Measurements from ENCODE around the gene KIAA0753. TPM values are rescaled to one million over a fixed set of nuclear protein-coding genes. Genes with fewer than 3 reads are reported as not detected.

Gene KIAA0753
- total and polyA plus RNA-seq, 9 of the 15 experiments (the other 6 are each of a cell fraction or from before 2014, with no cell fraction given) = 2.0 to 9.0 (median 6.9) TPM

- H3K9me1 ChIP-seq (ENCODE audit: control insufficient read depth, insufficient read depth, low read length) = no peaks in the 10 kb centered on the region
- WGBS (ENCODE audit: insufficient coverage, low coverage, missing lambda C conversion rate) = 2% methylated on average over 5 of the region's 5 CpGs
- BruUV-seq (replicated peaks) = no TSS peak
- no peaks in the 10 kb centered on the region for H3K36me3 ChIP-seq (ENCODE audit: control insufficient read depth, insufficient read depth, low read length)
- H3K9ac ChIP-seq (ENCODE audit: insufficient read depth in 1 of 2, low read depth in 2 of 2, low read length in 2 of 2) = no peak overlapping the region
- H3K4me3 ChIP-seq = no peak overlapping the region
- no peak for FAIRE-seq
- POLR2A ChIA-PET = no interaction called here
- H4K20me1 ChIP-seq (replicated peaks; ENCODE audit: control insufficient read depth, insufficient read depth, low read length) = no peaks in the 10 kb centered on the region
- H3K9me3 ChIP-seq (replicated peaks; ENCODE audit: control insufficient read depth, insufficient read depth, low read depth, low read length) = no peaks in the 10 kb centered on the region
- DNase-seq (ENCODE audit: extremely low read depth in 1 of 4, low spot score in 3 of 4) = no peak
- intact Hi-C loops (cut with micrococcal nuclease) = no loop called here
- no peak overlapping the region for H3K27ac ChIP-seq (ENCODE audit: extremely low read depth, low read depth, low read length)
- H3K4me2 ChIP-seq (ENCODE audit: insufficient read depth, low read length) = no peak overlapping the region
- H3K27me3 ChIP-seq (ENCODE audit: control insufficient read depth in 2 of 2, insufficient read depth in 2 of 2, low read length in 2 of 2) = peaks cover 0 to 33% of the 10 kb centered on the region in 2 experiments; a peak in 1 of 5 replicates
- ATAC-seq = no peak
- in situ Hi-C loops (cut with MboI) = no loop called here
- CTCF ChIA-PET (ENCODE audit: low intra/inter-chr PET ratio) = no interaction called here
- H3K79me2 ChIP-seq (ENCODE audit: control insufficient read depth, insufficient read depth, low read length) = no peaks in the 10 kb centered on the region
- no peak overlapping the region for H2AFZ ChIP-seq (ENCODE audit: low read depth, low read length)
- no peaks in the 10 kb centered on the region; a peak in 1 of 5 replicates for H3K4me1 ChIP-seq (replicated peaks in 1 of 2; ENCODE audit: control insufficient read depth in 2 of 2, insufficient read depth in 2 of 2, low read length in 2 of 2)
- TF ChIP-seq ZFPM2 (CRISPR knock-in tag; IDR thresholded peaks at IDR 0.05) (no peak), PYGO2 (tag; IDR thresholded peaks at IDR 0.05) (no peak), ZNF740 (CRISPR knock-in tag; IDR thresholded peaks at IDR 0.05) (no peak), ZNF740 (tag; IDR thresholded peaks at IDR 0.05) (no peak), ETV1 (tag; conservative IDR thresholded peaks at IDR 0.05; ENCODE audit: low read depth) (no peak), PML (IDR thresholded peaks at IDR 0.05; ENCODE audit: low read length) (no peak), KAT2B (IDR thresholded peaks at IDR 0.05; ENCODE audit: low read depth, low read length) (no peak), HMG20A (CRISPR knock-in tag; conservative IDR thresholded peaks at IDR 0.05) (no peak), ZNF140 (CRISPR knock-in tag; IDR thresholded peaks at IDR 0.05) (no peak), ZBTB43 (CRISPR knock-in tag; IDR thresholded peaks at IDR 0.05) (no peak), HDAC2 (IDR thresholded peaks at IDR 0.05) (no peak), MLX (CRISPR knock-in tag; conservative IDR thresholded peaks at IDR 0.05) (no peak)
These were observed 92.5 kb downstream of the KIAA0753 start for GRCh38 chr17:6548034-6548433.

Data from K562 (cell line).